Astrocyte (in vitro differentiated cells and primary cell): ENCODE results near the gene SDR42E2.

Experiments used
- CTCF ChIP-seq: IDR thresholded peaks from 2 replicates; pipeline ENCODE4 v1.5.1; 2011; ENCODE audit warnings: low read depth, mild to moderate bottlenecking, inconsistent platforms, low read length, moderate library complexity; ENCODE audit not compliant: insufficient read depth
- EZH2 ChIP-seq: IDR thresholded peaks from 2 replicates; pipeline ENCODE4 v1.6.1; 2012; ENCODE audit warnings: mild to moderate bottlenecking, low read length, inconsistent platforms; ENCODE audit not compliant: insufficient read depth

DNA sequence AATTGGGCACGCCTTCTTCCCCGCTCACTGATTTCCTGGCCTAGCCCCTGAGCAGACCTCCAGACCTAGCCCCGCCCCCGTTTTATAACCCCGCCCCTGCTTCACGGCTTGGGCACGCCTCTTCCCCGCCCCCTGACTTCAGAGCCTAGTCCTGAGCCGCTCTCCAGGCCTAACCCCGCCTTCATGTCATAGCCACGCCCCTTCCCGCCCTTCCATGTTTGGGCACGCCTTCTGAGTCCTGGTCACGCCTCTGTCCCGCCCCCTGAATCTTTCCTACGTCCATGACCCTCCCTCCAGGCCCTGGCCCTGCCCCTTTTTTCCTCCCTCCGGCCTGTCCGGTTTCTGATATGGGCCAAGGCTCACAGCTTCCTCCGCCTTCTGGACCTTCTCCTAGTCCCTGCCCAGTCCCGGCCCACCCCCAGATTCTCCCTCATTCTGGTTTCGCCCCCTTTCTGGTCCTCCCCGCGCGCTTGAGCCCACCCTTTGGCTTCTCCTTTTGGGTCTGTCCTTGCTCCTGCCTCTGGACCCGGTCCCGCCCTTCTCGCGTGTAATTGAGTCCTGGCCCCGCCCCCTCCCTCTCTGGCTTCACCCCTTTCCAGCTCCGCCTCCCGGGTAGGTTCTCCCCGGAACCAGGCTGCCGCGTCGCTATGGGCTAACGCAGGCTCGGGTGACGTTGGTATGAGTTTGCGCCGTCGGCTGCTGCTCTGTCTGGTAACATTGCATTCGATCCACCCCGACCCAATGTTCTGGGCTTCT, 28.6 kb downstream of the SDR42E2 start:
- TF ChIP-seq CTCF (no peak), EZH2 (no peak)
